ENCODE measurements around the gene CBL.

Gene CBL

DNA sequence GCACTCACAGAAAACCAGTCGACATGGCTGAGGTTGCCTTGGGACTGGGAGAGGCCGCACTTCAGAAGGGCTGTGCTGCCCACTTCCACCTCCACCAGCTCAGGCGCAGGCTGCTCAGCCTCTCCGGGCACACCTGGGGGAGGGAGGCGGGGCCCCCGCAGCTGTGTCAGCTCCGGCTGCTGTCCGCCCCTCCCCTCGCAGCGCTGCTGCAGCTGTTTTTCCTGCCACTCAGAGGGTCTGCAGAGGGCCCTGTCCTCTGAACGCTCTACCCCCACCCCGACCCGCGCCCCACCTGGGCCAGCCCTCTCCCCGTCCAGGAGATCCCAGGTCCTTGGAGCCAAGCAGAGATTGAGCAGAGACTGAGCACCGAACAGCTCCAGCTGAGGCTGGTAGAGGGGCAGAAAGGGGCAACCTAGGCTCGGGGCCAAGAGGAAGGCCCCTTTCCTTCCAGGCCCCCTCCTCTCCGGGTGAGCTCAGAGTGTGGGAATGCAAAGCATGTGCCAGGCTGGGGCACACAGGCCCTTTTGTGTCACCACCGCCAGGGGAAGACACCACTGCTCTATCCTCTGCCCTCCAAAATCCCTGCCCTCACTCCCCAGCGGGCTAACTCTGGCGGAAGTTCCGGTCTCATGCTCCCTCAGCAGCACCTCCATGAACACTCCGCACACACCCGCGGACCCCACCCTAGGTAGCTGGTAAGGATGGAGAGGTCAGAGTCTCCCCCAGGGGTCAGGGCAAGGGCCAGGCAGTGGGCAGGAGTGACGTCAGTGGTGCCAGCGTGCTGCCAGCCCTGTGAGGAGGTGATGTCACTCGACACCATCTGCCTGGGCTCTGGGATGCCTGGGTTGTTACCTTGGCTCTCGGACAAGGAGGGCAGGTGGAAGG is 109.2 kb downstream of the CBL start:
- no peak for DNase-seq

DNA sequence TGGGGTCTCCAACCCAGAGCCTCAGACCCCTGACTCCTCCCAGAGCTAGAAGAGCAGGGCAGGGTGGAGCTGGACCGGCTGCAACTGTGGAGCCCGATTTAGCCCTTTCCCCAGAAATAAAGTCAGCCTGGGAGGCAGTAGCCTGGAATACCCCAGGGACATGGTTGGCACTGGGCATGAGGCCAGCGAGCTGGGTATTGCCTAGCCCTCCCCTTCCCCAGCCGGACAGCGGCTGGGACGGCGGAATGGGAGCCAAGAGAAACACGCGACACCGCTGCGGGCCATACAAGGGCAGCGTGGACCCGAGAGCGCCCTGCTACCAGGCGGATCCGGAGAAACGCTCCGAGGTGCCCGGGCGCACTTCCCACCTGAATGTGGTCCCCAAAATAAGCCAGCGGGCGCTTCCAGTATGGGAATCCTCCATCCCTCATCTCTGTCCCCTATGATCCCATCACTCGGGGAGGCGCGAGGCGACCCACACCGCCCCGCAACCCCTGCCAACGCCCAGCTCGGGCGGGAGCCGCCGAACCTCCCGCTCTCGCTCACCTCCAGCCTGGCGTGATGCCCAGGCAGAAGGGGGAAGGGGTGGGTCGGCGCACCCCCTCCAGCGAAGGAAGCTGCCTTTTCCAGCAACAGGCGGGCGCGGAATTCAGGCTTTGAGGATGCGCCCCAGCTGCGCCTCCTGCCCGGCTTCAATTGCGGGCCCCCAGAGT is 110.0 kb downstream of the CBL start:
- DNase-seq, result no peak

DNA sequence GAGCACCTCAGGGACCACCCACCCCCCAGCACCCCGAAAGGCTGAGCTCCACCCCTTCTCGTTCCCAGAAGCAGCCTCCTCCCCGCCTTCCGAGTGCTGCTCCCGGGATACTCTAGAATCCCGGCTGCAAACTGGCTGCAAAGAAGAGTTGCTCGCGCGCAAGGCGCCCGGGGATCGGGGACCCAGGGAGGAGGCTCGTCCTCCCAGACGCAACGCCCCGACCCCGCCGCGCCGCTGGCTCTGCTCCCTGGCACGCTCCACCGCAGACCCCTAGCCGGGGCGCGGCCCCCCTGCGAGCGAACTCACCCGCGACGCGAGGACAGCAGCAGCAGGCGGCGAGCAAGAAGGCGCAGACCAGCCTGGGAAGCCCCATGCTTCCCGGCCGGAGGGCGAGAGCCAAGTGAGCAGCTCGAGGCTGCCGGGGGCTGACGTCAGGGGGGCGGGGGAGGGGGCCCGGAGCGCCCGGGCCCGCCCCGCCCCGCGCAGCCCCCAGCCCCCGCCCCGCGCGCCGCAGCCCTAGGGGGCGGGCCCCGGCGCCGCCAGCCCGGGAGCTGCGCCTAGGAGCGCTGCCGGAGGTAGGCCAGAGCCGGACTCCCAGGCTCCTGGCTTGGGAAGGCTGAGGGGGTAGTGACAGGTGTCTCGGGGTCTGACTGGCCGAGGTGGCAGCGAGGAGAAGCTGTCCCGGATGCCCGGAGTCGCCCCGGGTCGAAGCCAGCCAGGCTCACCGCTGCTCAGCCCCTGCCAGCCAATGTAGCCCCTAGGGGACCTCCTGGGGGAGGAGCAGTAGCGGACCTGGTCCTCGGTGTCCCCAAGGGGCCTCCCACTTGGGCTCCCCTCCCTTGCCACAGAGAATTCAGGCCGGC is 110.8 kb downstream of the CBL start, which contains the start of gene MCAM:
MCAM (minus strand) TSS at position 402 of the 863 bp plus-strand sequence; CDS start at position 373, 29 bp downstream.
- DNase-seq, result peak; percentile 26

DNA sequence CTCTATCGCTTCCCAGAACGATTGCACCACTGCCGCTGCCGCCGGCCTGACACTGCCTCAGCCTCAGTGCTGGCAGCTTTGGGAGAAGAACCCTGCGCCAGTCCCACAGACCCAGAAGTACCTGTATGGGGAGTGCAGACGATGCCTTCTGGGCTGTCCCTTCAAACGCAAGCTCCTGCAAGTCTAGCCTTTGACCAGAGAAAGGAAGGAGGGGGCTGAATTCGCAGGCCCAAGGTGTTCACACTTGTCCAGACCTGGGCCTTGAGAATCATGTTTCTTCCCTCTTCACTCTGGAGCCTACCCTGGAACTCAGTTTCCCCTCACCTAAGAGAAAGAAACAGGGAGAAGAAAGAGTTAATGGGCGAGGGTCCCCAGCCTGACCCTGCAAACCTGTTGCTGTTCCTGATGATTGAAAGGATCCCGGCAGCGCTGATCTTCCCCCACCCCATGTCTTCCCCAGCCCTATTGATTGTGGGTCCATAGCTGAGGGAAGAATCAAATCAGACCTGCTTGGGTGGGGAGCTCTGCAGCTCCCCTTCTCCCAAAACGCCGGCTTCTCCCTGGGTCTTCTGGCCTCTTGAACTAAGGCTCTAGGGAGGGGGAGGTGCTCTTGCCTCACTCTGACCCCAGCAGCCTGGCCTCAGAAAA is 111.6 kb downstream of the CBL start:
- no peak for DNase-seq

DNA sequence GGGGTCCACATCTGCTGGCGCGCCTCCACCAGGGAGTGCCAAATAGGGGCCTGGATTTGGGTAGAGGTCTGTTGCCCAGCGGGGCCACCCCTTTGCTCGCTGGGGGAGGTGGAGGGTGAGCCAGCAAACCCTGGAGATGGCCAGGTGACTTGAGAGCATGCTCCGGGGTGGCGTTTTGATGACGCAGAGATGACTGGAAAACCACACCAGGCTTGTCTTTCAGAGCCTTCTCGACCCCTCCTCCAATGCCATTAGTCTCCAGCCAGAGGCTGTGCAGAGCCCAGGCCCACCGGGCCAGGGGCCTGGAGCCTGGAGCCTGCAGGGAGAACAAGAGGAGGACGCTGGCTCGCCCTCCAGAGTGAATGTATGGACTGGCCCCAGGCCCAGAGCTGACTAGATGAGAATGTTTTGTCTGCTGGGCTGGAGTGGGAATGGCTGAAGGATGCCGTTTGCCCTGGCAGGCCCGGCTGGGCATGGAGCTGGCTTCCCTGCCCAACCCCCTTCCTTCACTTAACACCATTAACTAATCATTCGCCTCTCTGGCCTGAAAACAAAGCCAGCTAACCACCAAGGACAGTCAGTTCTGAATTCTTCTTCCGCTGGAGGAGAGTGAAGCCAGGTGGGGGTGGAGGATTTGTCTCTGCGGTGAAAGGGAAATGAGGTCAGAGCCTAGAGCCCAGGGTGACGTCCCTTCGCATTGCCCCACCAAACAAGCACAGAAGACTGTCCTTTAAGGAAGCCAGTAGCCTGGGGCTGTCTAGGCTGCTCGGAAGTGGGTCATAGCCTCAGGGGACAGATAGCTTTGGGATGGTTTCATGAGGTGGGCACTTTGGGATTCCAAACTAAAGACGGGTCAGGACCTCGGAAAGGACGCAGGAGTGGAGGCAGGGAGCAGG is 112.3 kb downstream of the CBL start:
- DNase-seq, result peak; percentile 42

DNA sequence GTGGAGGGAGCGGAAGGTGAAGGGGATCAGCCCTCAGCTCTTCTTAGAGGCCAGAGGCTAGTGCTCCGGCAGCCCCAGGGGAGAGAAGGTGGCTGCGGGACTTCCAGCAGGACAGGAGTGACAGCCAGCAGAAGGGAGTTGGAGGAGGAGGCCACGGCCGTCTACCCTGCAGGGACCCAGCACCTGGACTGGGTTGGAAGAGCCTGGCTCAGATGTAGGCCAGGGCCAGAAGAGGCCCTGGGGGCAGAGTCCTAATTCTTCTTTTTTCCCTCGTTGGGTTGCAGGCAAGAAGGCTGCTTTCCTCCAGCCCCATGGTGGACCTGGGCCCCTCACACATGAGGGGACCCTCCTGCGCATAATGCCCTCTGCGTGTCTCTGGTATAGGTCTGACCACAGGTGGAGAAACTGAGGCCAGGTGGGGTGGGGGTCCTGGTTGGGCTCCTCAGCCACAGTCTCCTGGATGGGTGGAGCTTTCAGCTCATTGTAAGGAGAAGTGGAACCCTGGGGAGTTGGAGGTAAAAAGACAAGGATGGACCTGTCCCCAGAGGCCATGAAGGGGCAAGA is 113.1 kb downstream of the CBL start:
- no peak for DNase-seq

DNA sequence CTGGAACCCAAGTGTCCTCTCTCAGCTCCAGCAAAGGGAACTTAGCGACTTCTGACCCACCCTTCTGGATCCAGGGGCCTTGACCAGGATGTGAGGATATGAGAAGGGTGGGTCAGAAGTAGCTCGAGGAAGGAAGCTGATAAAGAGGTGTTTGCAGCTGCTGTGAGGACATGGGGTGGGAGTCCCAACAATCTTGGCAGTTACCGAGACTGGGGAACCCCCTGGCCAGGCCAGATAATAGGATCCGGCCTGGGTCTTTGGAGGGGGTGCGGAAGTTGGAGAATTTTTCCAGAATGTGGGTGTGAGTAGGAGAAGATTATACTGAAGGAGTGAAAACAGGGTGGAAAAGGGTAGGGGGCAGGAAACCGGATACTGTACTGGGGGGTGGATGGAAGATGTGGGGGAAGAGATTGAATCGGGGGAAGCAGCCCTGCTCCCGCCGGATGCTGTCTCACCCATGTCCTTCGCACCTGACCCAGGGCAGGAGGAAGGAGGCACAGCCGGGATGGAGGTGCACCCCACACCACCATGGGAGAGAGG is 113.6 kb downstream of the CBL start:
- no peak for DNase-seq

DNA sequence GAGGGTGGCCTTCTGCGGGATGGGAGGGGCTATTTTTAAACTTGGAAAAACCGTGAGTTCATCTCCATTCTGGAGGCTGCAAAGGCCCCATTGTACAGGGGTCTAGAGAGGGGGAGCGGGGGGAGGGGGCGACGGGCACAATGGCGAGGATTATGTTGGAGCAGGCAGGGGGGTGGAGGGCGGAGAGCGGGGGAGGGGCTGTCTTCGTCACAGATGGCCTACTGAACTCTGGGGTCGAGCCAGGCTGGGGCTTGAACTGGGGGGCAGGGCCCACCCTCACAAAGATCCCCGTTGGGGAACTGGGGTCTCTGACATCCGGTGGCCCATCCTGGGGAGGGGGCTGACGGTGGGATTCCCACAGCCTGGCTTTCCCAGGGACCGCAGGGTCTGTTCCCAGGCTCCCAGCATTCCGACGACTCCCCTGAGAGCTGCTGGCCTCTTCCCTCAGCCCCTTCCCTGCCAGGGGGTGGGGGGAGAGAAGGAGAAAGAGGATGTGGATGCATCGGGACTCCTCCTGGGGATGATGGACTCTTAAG is 114.2 kb downstream of the CBL start:
- DNase-seq, result no peak

DNA sequence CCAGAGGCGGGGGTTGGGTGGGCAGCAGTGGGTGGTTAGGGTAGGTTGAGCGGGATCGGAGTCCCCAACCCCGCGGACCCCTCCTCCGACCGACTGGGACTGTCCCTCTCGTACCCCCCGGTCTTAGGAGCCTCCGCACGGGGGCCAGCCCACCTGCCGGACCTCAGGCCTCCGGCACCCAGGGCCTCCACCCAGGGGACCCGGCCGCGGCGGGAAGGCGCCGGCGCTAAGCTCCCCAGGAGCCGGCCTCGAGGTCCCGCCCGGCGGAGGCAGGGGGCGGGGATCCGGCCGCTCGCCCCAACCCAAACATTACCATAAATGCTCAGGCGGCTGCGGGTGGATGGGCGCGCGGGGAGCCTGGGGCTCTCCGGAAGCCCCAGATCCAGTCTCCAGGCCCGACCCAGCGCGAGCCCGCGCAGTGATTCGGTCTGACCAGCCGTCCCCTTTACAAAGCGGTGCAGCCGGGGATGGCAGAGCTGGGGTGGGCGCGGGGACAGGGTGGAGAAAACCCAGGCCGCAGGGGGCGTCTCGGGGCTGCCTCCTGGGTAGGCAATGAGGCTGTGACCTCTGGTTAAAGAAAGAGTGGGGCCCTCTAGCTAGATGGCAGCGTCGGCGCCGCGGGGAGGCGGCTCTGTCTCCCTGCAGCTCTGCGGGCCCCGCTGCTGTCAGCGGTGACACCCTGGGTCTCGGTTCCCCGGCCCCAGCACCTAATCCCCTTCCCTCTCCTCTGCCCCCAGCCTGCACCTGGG is 114.8 kb downstream of the CBL start:
- DNase-seq, result no peak

DNA sequence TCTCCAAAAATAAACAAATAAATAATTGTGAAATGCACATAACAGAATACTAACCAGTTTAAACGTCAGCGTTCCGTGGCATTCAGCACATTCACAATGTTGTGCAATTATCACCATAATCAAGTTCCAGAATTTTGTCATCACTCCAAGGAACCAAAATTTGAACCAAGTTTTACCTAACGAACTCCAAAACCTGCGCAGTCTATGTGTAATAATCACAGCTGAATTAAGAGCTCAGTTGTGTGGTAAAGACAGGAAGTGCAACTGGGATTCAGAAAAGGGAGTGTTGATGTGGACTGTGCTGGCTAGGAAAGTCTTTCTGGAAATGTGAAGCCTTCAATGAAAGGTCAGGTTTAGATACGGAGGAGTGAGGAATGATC is 116.2 kb downstream of the CBL start:
- no peak for DNase-seq

DNA sequence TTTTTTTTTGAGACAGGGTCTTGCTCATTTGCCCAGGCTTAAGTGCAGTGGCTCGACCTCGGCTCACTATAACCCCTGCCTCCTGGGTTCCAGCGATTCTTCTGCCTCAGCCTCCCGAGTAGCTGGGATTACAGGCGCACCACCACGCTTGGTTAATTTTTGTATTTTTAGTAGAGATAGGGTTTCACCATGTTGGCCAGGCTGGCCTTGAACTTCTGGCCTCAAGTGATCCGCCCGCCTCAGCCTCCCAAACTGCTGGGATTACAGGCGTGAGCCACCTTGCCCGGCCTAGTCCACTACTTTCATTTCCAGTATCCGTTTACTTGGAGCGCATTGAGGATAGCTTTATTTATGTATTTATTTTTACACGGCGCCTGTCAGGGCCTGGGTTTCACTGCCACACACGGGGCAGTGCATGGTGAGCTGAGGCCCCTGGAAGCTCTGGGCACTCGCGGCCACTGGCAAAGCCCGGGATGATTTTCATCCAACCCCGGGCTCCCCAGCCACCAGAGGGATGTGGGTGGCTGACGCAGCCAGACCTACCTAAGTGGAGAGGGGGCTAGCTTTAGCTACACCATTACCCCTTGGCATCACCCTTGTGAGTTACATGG is 116.9 kb downstream of the CBL start:
- DNase-seq, result no peak

DNA sequence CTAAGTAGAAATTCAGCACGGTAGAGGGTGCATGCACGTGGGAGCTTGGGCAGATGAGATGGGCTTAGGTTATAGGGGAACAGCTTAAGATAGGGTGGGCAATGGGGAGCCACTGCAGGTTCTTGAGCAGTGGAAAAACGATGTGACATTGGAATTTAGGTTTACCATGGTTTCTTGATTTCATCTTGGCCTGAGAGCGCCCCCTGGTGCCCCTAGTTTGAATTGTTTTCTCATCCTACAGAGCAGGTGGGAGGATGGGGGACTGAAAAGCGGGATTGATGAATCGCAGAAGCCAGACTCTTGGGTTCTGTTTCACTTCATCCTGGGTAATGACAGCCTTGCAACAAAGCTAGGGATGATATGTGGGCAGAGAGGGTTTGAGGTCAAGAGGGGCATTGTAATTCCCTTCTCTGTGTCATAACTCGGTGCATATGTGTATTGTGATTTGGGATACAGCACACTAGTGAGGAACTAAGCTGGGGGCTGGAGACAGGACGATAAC is 117.4 kb downstream of the CBL start:
- DNase-seq, result peak; percentile 26

DNA sequence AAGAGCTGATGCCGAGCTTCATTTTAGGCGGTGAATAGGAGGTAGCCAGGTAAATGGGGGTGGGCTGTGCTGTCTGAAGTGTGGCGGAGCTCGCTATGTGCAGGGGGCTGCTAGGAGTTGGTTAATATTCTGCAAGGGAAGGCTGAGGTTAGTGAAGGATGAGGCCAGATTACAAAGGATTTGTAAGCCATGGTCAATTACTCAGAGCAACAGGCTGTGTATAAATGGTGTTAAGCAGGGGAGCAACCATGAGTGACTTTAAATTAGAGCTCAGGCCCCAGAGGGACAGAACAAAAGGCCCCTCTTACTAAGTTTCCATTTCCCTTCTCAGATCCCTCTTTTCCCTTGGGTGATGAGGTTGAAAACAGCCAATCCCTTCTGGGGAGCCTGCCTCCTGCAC is 118.0 kb downstream of the CBL start:
- no peak for DNase-seq

DNA sequence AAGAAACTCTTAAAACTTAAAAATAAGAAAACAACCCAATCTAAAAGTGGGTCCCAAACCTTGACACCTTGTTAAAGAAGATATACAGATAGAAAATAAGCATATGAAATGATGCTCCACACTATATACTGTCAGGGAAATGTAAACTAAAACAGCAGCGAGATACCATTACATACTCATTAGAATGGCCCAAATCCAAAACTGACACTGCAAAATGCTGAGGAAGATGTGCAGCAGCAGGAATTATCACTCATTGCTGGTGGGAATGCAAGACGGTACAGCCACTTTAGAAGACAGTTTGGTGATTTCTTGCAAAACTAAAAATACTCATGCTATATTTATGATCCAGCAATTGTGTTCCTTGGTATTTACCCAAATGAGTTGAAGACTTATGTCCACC is 123.2 kb downstream of the CBL start:
- no peak for DNase-seq

DNA sequence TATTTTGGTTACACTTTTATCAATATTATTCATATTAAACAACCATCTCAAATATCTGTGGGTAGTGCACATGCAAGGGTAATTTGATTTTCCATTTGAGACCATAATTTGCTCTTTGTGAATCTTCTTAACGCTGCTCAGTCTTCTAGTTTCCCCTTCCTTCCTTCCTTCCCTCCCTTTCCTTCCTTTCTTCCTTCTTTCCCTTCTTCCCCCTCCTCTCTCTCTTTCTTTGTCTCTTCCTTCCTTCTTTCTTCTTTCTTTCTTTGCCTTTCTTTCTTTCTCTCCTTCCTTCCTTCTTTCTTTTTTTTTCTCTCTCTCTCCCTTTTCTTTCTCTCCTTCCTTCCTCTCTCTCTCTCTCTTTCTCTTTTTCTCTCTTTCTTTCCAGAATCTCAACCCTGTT is 124.1 kb downstream of the CBL start:
- DNase-seq, result no peak

DNA sequence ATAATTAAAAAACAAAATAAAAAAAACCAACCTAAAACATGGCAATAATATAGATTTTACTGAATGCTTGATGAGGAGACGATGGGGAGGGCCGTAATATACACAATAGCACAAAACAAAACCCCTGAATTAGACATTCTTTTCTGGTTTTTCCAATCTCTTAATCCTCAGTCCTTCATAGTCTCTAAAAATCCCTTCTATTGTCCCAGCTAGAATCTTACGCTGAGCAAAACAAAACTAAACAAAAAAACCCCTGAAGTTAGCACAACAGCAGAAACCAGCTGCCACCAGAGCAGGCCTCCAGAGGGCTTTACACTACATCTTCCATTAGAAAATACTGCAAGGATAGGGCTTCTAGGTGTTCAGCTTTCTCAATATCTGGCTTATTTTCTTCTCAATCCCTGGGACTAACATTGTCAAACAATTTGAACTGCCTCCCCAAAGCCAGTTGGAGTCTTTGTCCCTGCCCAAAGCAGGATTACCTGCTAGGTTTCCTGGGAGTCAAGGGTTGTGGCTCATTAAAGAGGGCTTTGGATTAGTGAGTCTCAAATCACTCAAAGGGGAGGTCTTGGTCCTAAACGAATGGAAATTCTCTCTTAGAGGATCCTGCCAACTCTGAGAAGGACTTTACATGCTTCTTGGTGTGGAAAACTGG is 126.1 kb downstream of the CBL start:
- no peak for DNase-seq

DNA sequence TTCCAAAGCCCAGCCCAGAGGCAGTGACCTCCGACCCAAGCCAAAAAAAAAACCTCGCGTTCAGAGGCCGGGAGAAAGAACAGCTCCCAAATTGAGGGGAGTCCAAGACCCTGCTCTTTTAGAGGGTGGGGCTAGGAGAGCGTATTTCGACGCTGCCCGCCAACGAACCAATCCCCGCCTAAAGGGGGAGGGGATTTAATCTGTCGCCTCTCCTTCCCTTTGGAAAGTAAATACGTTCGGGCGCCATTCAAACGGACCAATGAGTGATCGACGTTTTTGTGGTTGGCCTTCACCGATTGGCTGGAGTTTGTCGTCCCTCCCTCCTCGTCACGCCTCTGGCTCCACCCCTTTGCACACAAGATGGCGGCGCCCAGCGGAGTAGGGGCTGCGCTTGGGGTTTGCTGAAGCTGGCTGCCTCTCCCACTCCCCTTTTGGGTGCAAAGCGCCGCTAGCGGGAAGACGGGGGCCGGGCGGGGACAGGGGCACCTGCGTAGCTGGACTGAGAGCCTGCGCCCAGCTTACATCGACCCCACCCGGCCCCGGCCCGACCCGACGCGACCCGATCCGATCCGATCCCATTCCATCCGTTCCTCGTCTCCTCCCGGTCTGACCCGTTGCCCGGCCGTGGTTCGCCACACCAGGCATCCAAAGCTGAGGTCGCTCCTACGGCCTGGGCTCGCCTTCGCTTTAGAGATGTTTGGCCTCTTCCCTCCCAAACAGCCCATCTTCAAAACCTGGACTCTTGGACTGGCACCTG is 128.2 kb downstream of the CBL start, which contains the start of gene RNF26:
RNF26 (plus strand) TSS at position 354 of the 757 bp plus-strand sequence. CDS start 596 bp downstream, outside the sequence.
- peak; percentile 94 for DNase-seq

Measured in SHP77 treated with DMSO at 0.1 percent for 48 hours (cell line).